Heart left ventricle (tissue), 16 donors: ENCODE data around the gene TENT5A. TPM values are rescaled to one million over a fixed set of nuclear protein-coding genes. Genes with fewer than 3 reads are reported as not detected.
A peak's percentile ranks its signal among the peaks of the same experiment; 100 is the strongest.

Experiments
- ATAC-seq, 4 donors: fragments of 200-7000 bp; cut with Tn5 transposase; one replicate each; pipeline ENCODE4 v1.9.1; 2020 to 2022; ENCODE audit warnings: moderate library complexity in 4 of 4, mild to moderate bottlenecking in 3 of 4, moderate number of reproducible peaks in 1 of 4
- DNase-seq, 5 donors: peaks; one replicate each; pipeline ENCODE4 v3.0.0-alpha.2; 2020
- H3K27ac ChIP-seq, 12 donors: fragments of 200-600 bp; sonication (generic) in 4 of 12; one replicate each; pipeline versions ENCODE4 v1.5.0 to v1.8.0; 2016 to 2022; ENCODE audit warnings: mild to moderate bottlenecking in 2 of 12
- H3K27me3 ChIP-seq, 9 donors: fragments of 200-600 bp; sonication (generic) in 2 of 9; one replicate each; pipeline versions ENCODE4 v1.5.1 to v1.8.0; 2016 to 2022; ENCODE audit warnings: mild to moderate bottlenecking in 3 of 9
- H3K36me3 ChIP-seq, 9 donors: fragments of 200-600 bp; sonication (generic) in 2 of 9; one replicate each; pipeline versions ENCODE4 v1.5.0 to v1.8.0; 2018 to 2022; ENCODE audit warnings: mild to moderate bottlenecking in 2 of 9
- H3K4me1 ChIP-seq, 12 donors: fragments of 200-600 bp; sonication (generic) in 4 of 12; one replicate each; pipeline versions ENCODE4 v1.5.0 to v1.8.0; 2016 to 2022; ENCODE audit warnings: mild to moderate bottlenecking in 3 of 12
- H3K4me3 ChIP-seq, 12 donors: fragments of 200-600 bp; sonication (generic) in 4 of 12; one replicate each; pipeline versions ENCODE4 v1.5.0 to v1.8.0; 2017 to 2022; ENCODE audit warnings: mild to moderate bottlenecking in 9 of 12, moderate library complexity in 4 of 12
- H3K9me3 ChIP-seq, 12 donors: fragments of 200-600 bp; sonication (generic) in 4 of 12; one replicate each; pipeline versions ENCODE4 v1.5.0 to v1.8.0; 2016 to 2022; ENCODE audit warnings: mild to moderate bottlenecking in 1 of 12
- POLR2A ChIP-seq, 2 donors: fragments of 450-650 bp; IDR thresholded peaks; one replicate each; pipeline ENCODE4 v1.6.1; 2017; ENCODE audit warnings: antibody characterized with exemption in 2 of 2, mild to moderate bottlenecking in 2 of 2, moderate library complexity in 2 of 2
- WGBS, 4 donors: extraction: QIAGEN DNeasy Blood & Tissue Kit in 2 of 4; methylation state at CpG; one replicate each; pipeline versions ENCODE4 v1.1.5 to v1.1.7; 2013 to 2018; 5-methylcytosine and 5-hydroxymethylcytosine counted together
- intact Hi-C, 10 donors: fragments of 100-400 bp; cut with DNase I; formaldehyde crosslinking; loops; one replicate each; pipeline versions ENCODE4 v1.11.1 to v1.14.2; 2022
- polyA plus RNA-seq, 2 donors: library from polyadenylated mRNA; stranded (reverse); fragments of 200-250 nt; gene quantifications; one replicate each; pipeline ENCODE4 v1.2.3, GENCODE V29; 2013
- total RNA-seq, 9 donors: library from RNA; depleted of rRNA in 2 of 9; stranded (reverse); fragments of >200 nt in 2 of 9; fragmentation: NEBNext Ultra II Directional in 3 of 9; extraction: Animal tissue kit (Norgen Biotek cat#: 25700) in 3 of 9; gene quantifications; one replicate each; pipeline versions ENCODE4 v1.1.0 to v1.2.4, GENCODE V29; 2016 to 2023
- TF ChIP-seq, protein P1 (sequence below), 12 donors: fragments of 200-600 bp; sonication (generic) in 4 of 12; IDR thresholded peaks; one replicate each; pipeline versions ENCODE4 v1.5.0 to v1.8.0; 2018 to 2022; ENCODE audit warnings: antibody characterized with exemption in 12 of 12, mild to moderate bottlenecking in 5 of 12
- donor health status: ischemic (EF 13 %, LVEDD 7.1; RV severe dilation, severe dysfunction).
- donor health status: healthy with polysubstance abuse.
- donor health status: DM: no; HTN: yes; CAD: no.
- donor health status: DM: no; HTN: no; CAD: no.
- donor health status: ischemic (EF 25% LVEDD 6.9; RV normal size, moderate dysfunction).
- donor health status: ischemic (EF 25% LVEDD 5.7; RV mildly dilated, moderate dysfunction).
- donor health status: healthy.
- donor health status: DM: yes; HTN: yes; CAD: no.
- donor health status: ischemic (EF 35%, LVEDD 5.7; RV mildly dilated, moderate dysfunction).
- donor health status: nonischemic (EF 11% LVEDD 7.7; RV severe dilation, severe dysfunction).
- donor health status: DM: yes; HTN: yes; CAD: no.
- donor health status: PGD.
- donor health status: ischemic (EF 29% LVEDD 5.4; RV normal size, mild dysfunction).
- donor health status: nonischemic (EF 23%, LVEDD 6.1; RV moderate dilation, normal function).

The TENT5A gene
- total and polyA plus RNA-seq, 11 donors = 15.4 to 47.2 (median 40.2) TPM

DNA sequence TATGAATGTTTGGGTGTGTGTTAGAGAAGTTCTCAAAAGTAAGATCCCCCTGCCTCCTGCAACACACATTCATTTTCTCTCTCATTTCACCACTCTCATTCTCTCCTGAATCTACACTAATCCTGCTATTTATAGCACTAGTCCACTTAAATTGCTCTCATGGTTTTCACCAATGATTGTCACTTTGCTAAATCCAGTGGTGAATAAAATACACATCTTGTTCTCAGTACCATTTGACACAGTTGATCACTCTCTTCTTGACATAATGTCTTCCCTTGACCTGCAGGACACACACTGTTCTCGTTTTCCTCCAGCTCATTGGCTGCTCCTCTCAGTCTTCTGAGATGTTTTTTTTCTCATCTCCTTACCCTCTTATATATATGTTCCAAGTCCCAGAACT, 32.1 kb downstream of the TENT5A start:
- no peak overlapping the region for H3K4me3 ChIP-seq
- WGBS, 4 donors = 50 to 66% (median 62%) methylated on average over 1 of the region's 1 CpG
- peak; percentile 45 to 66 (median 54) for ATAC-seq

DNA sequence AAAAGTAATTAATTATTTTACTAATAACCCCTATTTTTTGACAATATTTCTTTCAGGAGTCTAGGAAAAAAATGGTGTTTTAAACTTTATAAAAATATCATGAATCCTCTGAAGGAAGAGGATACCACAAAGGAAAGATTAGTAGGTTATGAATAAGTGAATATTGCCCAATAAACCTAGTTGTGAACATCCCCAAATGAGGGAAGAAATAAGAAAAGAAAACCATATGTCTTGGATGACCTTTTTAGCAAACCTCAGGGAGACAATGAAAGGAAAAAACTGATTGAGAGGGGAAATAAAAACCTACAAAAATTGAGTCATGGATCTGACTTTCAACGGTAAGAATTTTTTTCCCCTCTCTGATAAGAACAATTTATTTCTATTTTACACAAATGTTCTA, 34.4 kb downstream of the TENT5A start:
- intact Hi-C loops = no loop called here

More for the DNA sequence above, 32.1 kb downstream of the TENT5A start:
- H3K9me3 ChIP-seq = no peaks in the 10 kb centered on the region
- peaks cover 0 to 19% (median 6%) of the 10 kb centered on the region in 12 donors for H3K4me1 ChIP-seq
- no peak overlapping the region for H3K27ac ChIP-seq
- TF ChIP-seq, protein P1, sequence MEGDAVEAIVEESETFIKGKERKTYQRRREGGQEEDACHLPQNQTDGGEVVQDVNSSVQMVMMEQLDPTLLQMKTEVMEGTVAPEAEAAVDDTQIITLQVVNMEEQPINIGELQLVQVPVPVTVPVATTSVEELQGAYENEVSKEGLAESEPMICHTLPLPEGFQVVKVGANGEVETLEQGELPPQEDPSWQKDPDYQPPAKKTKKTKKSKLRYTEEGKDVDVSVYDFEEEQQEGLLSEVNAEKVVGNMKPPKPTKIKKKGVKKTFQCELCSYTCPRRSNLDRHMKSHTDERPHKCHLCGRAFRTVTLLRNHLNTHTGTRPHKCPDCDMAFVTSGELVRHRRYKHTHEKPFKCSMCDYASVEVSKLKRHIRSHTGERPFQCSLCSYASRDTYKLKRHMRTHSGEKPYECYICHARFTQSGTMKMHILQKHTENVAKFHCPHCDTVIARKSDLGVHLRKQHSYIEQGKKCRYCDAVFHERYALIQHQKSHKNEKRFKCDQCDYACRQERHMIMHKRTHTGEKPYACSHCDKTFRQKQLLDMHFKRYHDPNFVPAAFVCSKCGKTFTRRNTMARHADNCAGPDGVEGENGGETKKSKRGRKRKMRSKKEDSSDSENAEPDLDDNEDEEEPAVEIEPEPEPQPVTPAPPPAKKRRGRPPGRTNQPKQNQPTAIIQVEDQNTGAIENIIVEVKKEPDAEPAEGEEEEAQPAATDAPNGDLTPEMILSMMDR (IDR thresholded peaks at IDR 0.05) = no peak
- no peak for TF ChIP-seq POLR2A (IDR thresholded peaks at IDR 0.05)
- intact Hi-C loops = no loop called here
- no peaks in the 10 kb centered on the region for H3K27me3 ChIP-seq
- H3K36me3 ChIP-seq = no peaks in the 10 kb centered on the region
- DNase-seq = no peak

DNA sequence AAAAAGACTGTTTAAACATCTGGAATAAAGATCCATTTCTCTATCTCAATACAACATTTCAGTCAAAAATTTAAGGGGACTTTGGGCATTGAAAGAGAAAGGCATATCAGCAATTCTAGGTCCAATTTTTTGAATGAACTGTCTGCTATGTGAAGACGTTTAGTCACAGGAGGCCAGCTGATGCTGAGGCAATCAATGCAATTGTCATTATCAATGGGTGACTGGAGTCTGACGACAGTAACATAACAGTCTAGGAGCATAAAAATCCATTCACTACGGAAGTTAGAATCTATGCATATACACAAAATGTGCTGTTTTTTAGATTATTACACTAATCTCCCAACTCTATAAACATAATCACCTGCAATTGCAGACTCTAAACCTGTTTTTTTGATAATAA, 37.8 kb downstream of the TENT5A start:
- WGBS, 4 donors = 65 to 82% (median 74%) methylated on average over 3 of the region's 3 CpGs
- Histone ChIP-seq H3K27ac (no peak overlapping the region), H3K4me1 (peaks cover 0 to 10% (median 0%) of the 10 kb centered on the region in 12 donors), H3K27me3 (no peaks in the 10 kb centered on the region), H3K36me3 (no peaks in the 10 kb centered on the region), H3K4me3 (no peak overlapping the region), H3K9me3 (peaks cover 0 to 5% (median 0%) of the 10 kb centered on the region in 12 donors)
- DNase-seq = no peak
- intact Hi-C loops = no loop called here
- no peak for ATAC-seq
- no peak for TF ChIP-seq POLR2A (IDR thresholded peaks at IDR 0.05)
- TF ChIP-seq, protein P1 (IDR thresholded peaks at IDR 0.05) = no peak

More for the DNA sequence above, 34.4 kb downstream of the TENT5A start:
- H3K4me1 ChIP-seq = peaks cover 0 to 21% (median 5%) of the 10 kb centered on the region in 12 donors
- no peak overlapping the region for H3K4me3 ChIP-seq
- TF ChIP-seq POLR2A (IDR thresholded peaks at IDR 0.05) = no peak
- TF ChIP-seq, protein P1 (IDR thresholded peaks at IDR 0.05) = no peak
- H3K36me3 ChIP-seq = no peaks in the 10 kb centered on the region
- no peaks in the 10 kb centered on the region for H3K9me3 ChIP-seq
- 28 to 54% (median 39%) methylated on average over 1 of the region's 1 CpG for WGBS, 4 donors
- DNase-seq = no peak
- H3K27ac ChIP-seq = no peak overlapping the region
- no peak for ATAC-seq
- H3K27me3 ChIP-seq = no peaks in the 10 kb centered on the region

DNA sequence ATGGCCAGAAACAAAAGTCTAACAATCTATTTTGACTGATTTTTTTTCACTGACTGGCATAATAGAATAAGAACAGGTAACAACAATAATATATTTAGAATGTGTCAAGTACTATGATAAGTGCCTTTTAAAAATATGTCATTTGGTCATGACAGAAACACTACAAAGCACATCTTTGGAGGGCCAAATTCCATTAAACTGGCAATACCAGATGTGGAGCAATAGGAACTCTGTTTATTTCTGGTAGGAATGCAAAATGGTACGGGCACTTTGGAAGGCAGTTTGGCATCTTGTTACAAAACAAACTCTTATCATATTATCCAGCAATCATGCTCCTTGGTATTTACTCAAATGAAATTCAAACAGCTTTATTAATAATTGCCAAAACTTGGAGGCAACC, 39.3 kb downstream of the TENT5A start:
- no peak overlapping the region for H3K4me3 ChIP-seq
- ATAC-seq = no peak

More for the DNA sequence above, 39.3 kb downstream of the TENT5A start:
- Histone ChIP-seq H3K27me3 (no peaks in the 10 kb centered on the region), H3K27ac (peak overlapping the region in 2 of 12 donors; percentile 1 to 3), H3K9me3 (peaks cover 0 to 5% (median 0%) of the 10 kb centered on the region in 12 donors), H3K4me1 (peaks cover 0 to 12% (median 0%) of the 10 kb centered on the region in 12 donors), H3K36me3 (no peaks in the 10 kb centered on the region)
- intact Hi-C loops = no loop called here
- WGBS, 4 donors = 40 to 69% (median 58%) methylated on average over 1 of the region's 1 CpG
- no peak for TF ChIP-seq POLR2A (IDR thresholded peaks at IDR 0.05)
- TF ChIP-seq, protein P1 (IDR thresholded peaks at IDR 0.05) = no peak
- no peak for DNase-seq
